OCI-LY7 (cell line): Measurements from ENCODE around the gene DIP2C. TPM values are rescaled to one million over a fixed set of nuclear protein-coding genes. Genes with fewer than 3 reads are reported as not detected.

ENCODE experiments used
- BruUV-seq: library from RNA; stranded (reverse); fragments of 400-500 nt; replicated peaks from 2 replicates; lab custom pipeline; 2021; lab: Mats Ljungman, UMichigan
- CTCF ChIA-PET: fragments of 300-600 bp; sonication (Branson Sonifier 250); formaldehyde crosslinking; loops from one replicate; lab custom pipeline; 2022; ENCODE audit warnings: antibody characterized with exemption; ENCODE audit not compliant: unreplicated experiment; lab: Charles Lee
- POLR2A ChIA-PET: fragments of 300-600 bp; sonication (Branson Sonifier 250); formaldehyde crosslinking; loops from one replicate; lab custom pipeline; 2022; ENCODE audit warnings: antibody characterized with exemption; lab: Charles Lee
- DNase-seq: peaks from one replicate; pipeline ENCODE4 v3.0.0-alpha.2; 2015; ENCODE audit warnings: low spot score
- H2AFZ ChIP-seq: fragments of 200-600 bp; sonication (generic), shearing (Covaris generic); 2 replicates; pipeline ENCODE4 v1.6.1; 2014; ENCODE audit warnings: mild to moderate bottlenecking, antibody characterized with exemption, low read length, moderate library complexity
- H3K27ac ChIP-seq: fragments of 200-600 bp; sonication (generic); 2 replicates; pipeline ENCODE4 v1.5.1; 2014; ENCODE audit warnings: mixed run types, low read depth, mild to moderate bottlenecking, moderate library complexity, low read length, inconsistent platforms; ENCODE audit not compliant: poor library complexity, severe bottlenecking
- H3K36me3 ChIP-seq: fragments of 200-600 bp; sonication (generic); 2 replicates; pipeline ENCODE4 v1.6.1; 2014; ENCODE audit warnings: mild to moderate bottlenecking, antibody characterized with exemption, low read length, moderate library complexity, mixed read lengths; ENCODE audit not compliant: insufficient read depth
- H3K4me1 ChIP-seq: fragments of 200-600 bp; sonication (generic); 2 replicates; pipeline ENCODE4 v1.5.1; 2014; ENCODE audit warnings: mild to moderate bottlenecking, low read length; ENCODE audit not compliant: insufficient read depth, poor library complexity, severe bottlenecking
- H3K4me2 ChIP-seq: fragments of 200-600 bp; sonication (generic); 2 replicates; pipeline ENCODE4 v1.6.1; 2014; ENCODE audit warnings: mild to moderate bottlenecking, low read length
- H3K4me3 ChIP-seq: fragments of 200-600 bp; sonication (generic); 2 replicates; pipeline ENCODE4 v1.5.1; 2014; ENCODE audit warnings: mild to moderate bottlenecking, low read depth, low read length; ENCODE audit not compliant: poor library complexity, severe bottlenecking
- H3K79me2 ChIP-seq: fragments of 200-600 bp; sonication (generic); 2 replicates; pipeline ENCODE4 v1.6.1; 2016; ENCODE audit warnings: low read depth, mild to moderate bottlenecking, low read length, moderate library complexity, mixed read lengths; ENCODE audit not compliant: insufficient read depth
- H3K9me2 ChIP-seq: fragments of 200-600 bp; sonication (generic); 2 replicates; pipeline ENCODE4 v1.6.1; 2016; ENCODE audit warnings: mild to moderate bottlenecking, low read length, mixed read lengths; ENCODE audit not compliant: insufficient read depth
- H3K9me3 ChIP-seq: fragments of 200-600 bp; sonication (generic); 2 replicates; pipeline ENCODE4 v1.6.1; 2014; ENCODE audit warnings: mild to moderate bottlenecking, mixed run types, low read length, mixed read lengths
- H4K20me1 ChIP-seq: fragments of 200-600 bp; sonication (generic); 2 replicates; pipeline ENCODE4 v1.6.1; 2014; ENCODE audit warnings: mild to moderate bottlenecking, antibody characterized with exemption, low read length, moderate library complexity, mixed read lengths; ENCODE audit not compliant: insufficient read depth
- CTCF ChIP-seq: fragments of 200-600 bp; sonication (generic); conservative IDR thresholded peaks from 2 replicates; pipeline ENCODE4 v1.5.1; 2014; ENCODE audit warnings: mild to moderate bottlenecking, antibody characterized with exemption, low read length, moderate library complexity, mixed read lengths
- EZH2phosphoT487 ChIP-seq: fragments of 200-600 bp; sonication (generic); IDR thresholded peaks from 2 replicates; pipeline ENCODE4 v1.6.1; 2018; ENCODE audit warnings: low read depth, borderline replicate concordance, mild to moderate bottlenecking, mixed run types, antibody characterized with exemption, low read length, moderate library complexity, mixed read lengths
- intact Hi-C: fragments of 100-400 bp; cut with micrococcal nuclease; formaldehyde crosslinking; loops from one replicate; pipeline ENCODE4 v1.10.0; 2022; ENCODE audit not compliant: unreplicated experiment
- total RNA-seq, 2 experiments: library from RNA; depleted of rRNA in 1 of 2; stranded (reverse); fragments of >200 nt in 1 of 2; shearing (Covaris generic) in 1 of 2; gene quantifications; 2 replicates each; pipeline ENCODE4 v1.2.3, GENCODE V29; 2014 to 2022

DIP2C gene
- total RNA-seq, 2 experiments from 2014 or later, result 10.9 to 29.5 TPM

GRCh38 chr10:511101-511848, 178.2 kb downstream of the DIP2C start:
- peak overlapping the region; percentile 88 for H3K4me2 ChIP-seq
- H3K9me3 ChIP-seq, result peaks cover 20% of the 10 kb centered on the region
- intact Hi-C loops, result loop anchor here (1.0 to 5.0 kb wide), 5 partner anchors 15 to 536 kb away; partner anchors contain the start of gene IDI1
- peak; percentile 91 for DNase-seq
- peaks cover 46% of the 10 kb centered on the region for H3K36me3 ChIP-seq
- H3K9me2 ChIP-seq, result no peaks in the 10 kb centered on the region
- ChIA-PET POLR2A (interaction anchor here (0.7 to 7.1 kb wide), 6 partner anchors 8 to 329 kb away, joined by 3 to 136 read pairs (median 4); no protein-coding TSS in a partner anchor), CTCF (interaction anchor here (0.7 to 1.8 kb wide), 3 partner anchors 10 to 29 kb away, joined by 3 to 13 read pairs (median 6); no protein-coding TSS in a partner anchor)
- H3K27ac ChIP-seq, result peak overlapping the region; percentile 100
- H3K79me2 ChIP-seq, result peaks cover 54% of the 10 kb centered on the region; the same call in 1 of the 2 replicates
- H4K20me1 ChIP-seq, result no peaks in the 10 kb centered on the region
- TF ChIP-seq CTCF (peak; percentile 98), EZH2phosphoT487 (no peak)
- no TSS peak for BruUV-seq
- H3K4me3 ChIP-seq, result peak overlapping the region; percentile 69
- peak overlapping the region; percentile 3; the same call in 1 of the 2 replicates for H2AFZ ChIP-seq
- peaks cover 63% of the 10 kb centered on the region for H3K4me1 ChIP-seq

DNA sequence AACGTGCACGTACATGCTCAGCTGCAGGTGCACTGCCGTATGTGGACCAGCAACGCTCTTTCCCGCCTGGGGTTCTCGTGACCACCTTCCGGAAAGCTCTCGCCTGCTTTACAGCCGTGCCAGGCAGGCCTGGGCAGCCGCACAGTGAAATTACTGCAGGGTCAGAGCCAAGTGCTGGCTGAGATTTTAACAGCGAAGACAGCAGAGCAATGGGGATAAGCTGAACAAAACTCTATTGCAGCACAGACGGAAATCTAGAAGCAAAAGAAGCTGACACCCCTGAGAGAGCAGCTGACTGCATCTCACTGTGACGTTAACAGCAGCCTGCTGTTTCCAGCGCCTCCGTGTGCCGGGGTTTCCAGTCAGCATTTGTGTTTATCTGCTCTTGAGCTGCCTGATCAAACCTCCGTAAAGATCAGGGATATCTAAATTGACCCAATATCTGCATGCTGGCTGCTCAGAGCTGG, 179.0 kb downstream of the DIP2C start:
- intact Hi-C loops, result loop anchor here (5.0 kb wide), 2 partner anchors 112 to 537 kb away; partner anchors contain the start of gene IDI1
- no peak for TF ChIP-seq EZH2phosphoT487
- TF ChIP-seq CTCF, result no peak
- ChIA-PET POLR2A (interaction anchor here (0.7 to 7.1 kb wide), 5 partner anchors 8 to 328 kb away, joined by 3 to 136 read pairs (median 4); no protein-coding TSS in a partner anchor), CTCF (interaction anchor here (0.7 to 1.8 kb wide), 3 partner anchors 10 to 300 kb away, joined by 3 to 13 read pairs (median 6); no protein-coding TSS in a partner anchor)
- peak overlapping the region; percentile 100 for H3K27ac ChIP-seq
- H3K4me1 ChIP-seq, result peaks cover 65% of the 10 kb centered on the region
- TSS peak; percentile 63 for BruUV-seq
- H3K36me3 ChIP-seq, result peaks cover 51% of the 10 kb centered on the region
- H3K4me3 ChIP-seq, result peak overlapping the region; percentile 69
- peaks cover 29% of the 10 kb centered on the region for H3K9me3 ChIP-seq
- no peaks in the 10 kb centered on the region for H4K20me1 ChIP-seq
- H3K9me2 ChIP-seq, result no peaks in the 10 kb centered on the region
- peak; percentile 84 for DNase-seq
- peaks cover 54% of the 10 kb centered on the region; the same call in 1 of the 2 replicates for H3K79me2 ChIP-seq
- peak overlapping the region; percentile 88 for H3K4me2 ChIP-seq
- peak overlapping the region; percentile 3; the same call in 1 of the 2 replicates for H2AFZ ChIP-seq
